ENCODE results near the gene CHSY1.

The CHSY1 gene, protein sequence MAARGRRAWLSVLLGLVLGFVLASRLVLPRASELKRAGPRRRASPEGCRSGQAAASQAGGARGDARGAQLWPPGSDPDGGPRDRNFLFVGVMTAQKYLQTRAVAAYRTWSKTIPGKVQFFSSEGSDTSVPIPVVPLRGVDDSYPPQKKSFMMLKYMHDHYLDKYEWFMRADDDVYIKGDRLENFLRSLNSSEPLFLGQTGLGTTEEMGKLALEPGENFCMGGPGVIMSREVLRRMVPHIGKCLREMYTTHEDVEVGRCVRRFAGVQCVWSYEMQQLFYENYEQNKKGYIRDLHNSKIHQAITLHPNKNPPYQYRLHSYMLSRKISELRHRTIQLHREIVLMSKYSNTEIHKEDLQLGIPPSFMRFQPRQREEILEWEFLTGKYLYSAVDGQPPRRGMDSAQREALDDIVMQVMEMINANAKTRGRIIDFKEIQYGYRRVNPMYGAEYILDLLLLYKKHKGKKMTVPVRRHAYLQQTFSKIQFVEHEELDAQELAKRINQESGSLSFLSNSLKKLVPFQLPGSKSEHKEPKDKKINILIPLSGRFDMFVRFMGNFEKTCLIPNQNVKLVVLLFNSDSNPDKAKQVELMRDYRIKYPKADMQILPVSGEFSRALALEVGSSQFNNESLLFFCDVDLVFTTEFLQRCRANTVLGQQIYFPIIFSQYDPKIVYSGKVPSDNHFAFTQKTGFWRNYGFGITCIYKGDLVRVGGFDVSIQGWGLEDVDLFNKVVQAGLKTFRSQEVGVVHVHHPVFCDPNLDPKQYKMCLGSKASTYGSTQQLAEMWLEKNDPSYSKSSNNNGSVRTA

DNA sequence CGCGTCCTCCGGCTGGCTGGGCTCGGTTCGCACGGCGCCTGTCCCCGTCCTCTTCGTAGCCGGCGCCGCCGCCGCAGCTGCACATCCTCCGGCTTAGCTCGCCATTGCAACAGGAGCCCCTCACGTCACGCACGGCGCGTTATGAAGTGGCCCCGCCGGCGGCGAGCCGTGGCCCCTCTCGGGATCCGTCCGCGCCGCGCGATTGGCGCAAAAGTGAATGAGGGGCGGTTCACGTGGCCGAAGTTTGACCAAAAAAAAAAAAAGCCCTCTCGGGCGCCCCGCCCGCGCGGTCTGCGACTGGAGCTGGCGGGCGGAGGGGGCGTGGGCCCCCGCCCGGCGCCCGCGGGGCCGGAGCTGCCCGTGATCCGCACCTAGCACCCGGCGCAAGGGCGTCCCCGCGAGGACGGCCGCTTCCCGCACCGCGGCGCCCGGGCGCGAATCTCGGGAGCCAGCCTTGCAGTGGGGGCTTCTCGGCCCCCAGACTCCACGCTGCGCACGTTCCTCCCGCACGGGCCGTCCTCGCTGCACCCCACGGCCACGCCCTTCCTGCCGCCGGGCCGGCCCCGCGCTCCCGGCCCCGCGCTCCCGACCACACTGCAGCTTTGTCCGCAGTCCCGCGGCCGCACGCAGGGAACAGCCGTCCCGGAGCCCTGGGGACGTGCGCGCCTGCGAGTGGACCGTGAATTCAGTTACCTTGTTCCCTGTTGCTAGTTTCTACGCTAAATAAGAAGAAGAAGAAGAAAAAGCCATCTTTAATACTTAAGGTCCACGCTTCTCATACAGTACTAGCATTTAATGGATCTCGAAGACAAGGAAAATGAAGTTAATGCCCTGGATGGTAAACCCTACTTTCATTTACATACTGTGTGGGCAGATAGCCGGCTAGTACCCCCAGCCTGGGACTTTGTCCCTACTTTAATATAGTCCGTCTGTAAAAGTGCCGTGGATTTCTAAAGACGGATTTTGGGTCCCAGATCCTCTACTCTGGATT lies at the start of gene CHSY1:
CHSY1 (minus strand) TSS at position 219 of the 991 bp plus-strand sequence. CDS start 592 bp downstream, outside the sequence.
- TF ChIP-seq CTCF (IDR thresholded peaks at IDR 0.05) = peak; percentile 50

DNA sequence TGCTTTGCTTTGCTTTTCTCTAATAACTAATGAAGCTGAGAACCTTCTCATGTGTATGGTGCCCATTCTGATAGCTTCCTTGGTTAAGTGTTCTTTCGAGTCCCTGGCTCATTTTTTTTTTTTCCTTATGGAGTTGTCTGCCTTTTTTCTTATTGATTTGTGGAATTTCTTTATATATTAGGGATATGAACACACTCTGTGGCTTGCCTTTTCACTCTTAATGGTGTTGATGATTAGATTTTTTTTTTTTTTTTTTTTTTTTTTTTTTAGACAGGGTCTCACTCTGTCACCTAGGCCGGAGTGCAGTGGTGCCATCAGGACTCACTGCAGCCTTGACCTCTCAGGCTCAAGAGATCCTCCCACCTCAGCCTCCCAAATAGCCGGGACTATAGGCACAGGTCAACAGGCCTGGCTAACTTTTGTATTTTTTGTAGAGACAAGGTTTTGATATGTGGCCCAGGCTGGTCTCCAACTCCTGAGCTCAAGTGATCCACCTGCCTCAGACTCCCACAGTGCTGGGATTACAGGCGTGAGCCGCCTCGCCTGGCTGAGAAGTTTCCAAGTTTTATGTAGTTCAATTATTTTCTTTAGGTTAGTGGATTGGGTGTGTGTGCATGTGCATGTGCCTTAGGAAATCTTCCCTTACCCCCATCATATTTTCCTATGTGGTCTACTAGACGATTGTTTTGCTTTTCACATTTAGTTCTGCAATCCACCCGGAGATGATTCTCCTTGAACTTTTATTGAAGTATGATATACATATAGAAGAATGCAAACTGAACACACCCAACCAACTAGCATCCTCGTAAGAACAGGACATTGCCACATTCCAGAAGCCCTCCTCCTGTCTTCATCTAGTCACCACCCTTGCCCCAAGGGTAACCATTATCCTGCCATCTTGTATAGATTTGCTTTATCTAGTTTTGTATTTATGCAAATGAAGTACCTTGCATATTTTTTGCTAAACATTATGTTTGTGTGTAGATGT lies 44.9 kb upstream of the CHSY1 start:
- no peak for TF ChIP-seq CTCF (IDR thresholded peaks at IDR 0.05)

DNA sequence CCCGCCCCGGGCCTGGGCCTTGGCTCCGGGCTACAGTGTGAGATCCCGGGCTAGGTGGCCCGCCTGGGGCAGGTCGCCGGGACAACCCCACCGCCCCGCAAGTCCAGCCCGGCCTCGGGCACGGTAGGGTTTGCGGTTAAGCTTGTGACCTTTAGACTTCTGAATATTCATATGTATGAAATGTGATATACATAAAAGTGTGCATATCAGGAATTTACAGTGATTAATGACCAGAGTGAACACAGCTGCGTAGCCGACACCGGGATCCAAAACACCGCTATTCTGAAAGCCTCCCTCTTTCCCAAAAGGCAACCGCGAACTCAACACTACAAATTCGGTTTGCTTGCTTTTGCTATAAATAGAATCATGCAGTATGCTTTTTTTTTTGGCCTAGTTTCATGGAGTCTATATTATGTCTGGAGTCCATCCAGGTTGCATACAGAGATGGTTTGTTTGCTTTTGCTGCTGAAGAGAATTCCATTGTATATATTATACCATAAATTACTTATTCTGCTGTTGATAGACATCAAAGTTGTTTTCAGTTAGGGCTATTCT lies 43.8 kb upstream of the CHSY1 start:
- TF ChIP-seq CTCF (IDR thresholded peaks at IDR 0.05) = no peak

GRCh38 chr15:101294731-101295606 lies 43.1 kb upstream of the CHSY1 start, which contains the start of gene SNRPA1:
Gene SNRPA1 (minus strand): TSS chr15:101295248. CDS start chr15:101295178, 70 bp downstream.
- TF ChIP-seq CTCF (IDR thresholded peaks at IDR 0.05) = no peak

DNA sequence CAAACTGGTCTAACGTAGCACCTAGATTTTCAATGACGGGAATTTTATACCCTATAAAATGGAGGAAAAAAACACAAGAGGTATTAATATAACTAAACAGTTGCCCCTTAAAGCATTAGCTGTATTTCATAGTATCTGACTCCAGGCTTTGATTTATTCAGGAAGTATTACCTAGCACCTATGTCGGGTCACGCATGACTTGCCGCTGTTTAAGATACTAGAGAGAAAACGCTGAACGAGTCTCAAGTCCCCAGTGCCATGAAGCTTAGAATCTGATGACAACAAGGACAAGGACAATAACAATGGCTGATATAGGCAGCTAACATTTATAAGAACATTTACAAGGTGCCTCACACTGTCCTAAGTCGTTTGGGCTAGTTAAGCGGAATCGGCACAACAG lies 41.3 kb upstream of the CHSY1 start:
- TF ChIP-seq CTCF (IDR thresholded peaks at IDR 0.05) = no peak
